MM.1S (cell line): Measurements from ENCODE around the gene BICD1.
A peak's percentile ranks its signal among the peaks of the same experiment; 100 is the strongest.

Experiments used
- DNase-seq: peaks from one replicate; pipeline ENCODE4 v3.0.0-alpha.2; 2015
- H2AFZ ChIP-seq: fragments of 300-600 bp; sonication (generic); 2 replicates; pipeline ENCODE4 v1.6.0; 2016; ENCODE audit warnings: antibody characterized with exemption, low read length
- H3F3A ChIP-seq: fragments of 300-600 bp; sonication (generic); 2 replicates; pipeline ENCODE4 v1.6.1; 2016; ENCODE audit warnings: mild to moderate bottlenecking, antibody characterized with exemption, low read length, moderate library complexity, mixed read lengths; ENCODE audit not compliant: insufficient read depth
- H3K27ac ChIP-seq: fragments of 300-600 bp; sonication (generic); 2 replicates; pipeline ENCODE4 v1.5.1; 2016; ENCODE audit warnings: mild to moderate bottlenecking, low read length
- H3K27me3 ChIP-seq: fragments of 300-600 bp; sonication (generic); replicated peaks from 2 replicates; pipeline ENCODE4 v1.6.0; 2016; ENCODE audit warnings: low read length; ENCODE audit not compliant: insufficient read depth
- H3K36me3 ChIP-seq: fragments of 300-600 bp; sonication (generic); replicated peaks from 2 replicates; pipeline ENCODE4 v1.6.1; 2016; ENCODE audit warnings: mild to moderate bottlenecking, low read length, mixed read lengths; ENCODE audit not compliant: insufficient read depth
- H3K4me1 ChIP-seq: fragments of 300-600 bp; sonication (generic); 2 replicates; pipeline ENCODE4 v1.6.1; 2016; ENCODE audit warnings: low read length, mixed read lengths
- H3K4me2 ChIP-seq: fragments of 300-600 bp; sonication (generic); 2 replicates; pipeline ENCODE4 v1.6.0; 2016; ENCODE audit warnings: low read depth, low read length
- H3K4me3 ChIP-seq: fragments of 300-600 bp; sonication (generic); 2 replicates; pipeline ENCODE4 v1.5.1; 2016; ENCODE audit warnings: low read length, mixed read lengths
- H3K79me2 ChIP-seq: fragments of 300-600 bp; sonication (generic); 2 replicates; pipeline ENCODE4 v1.6.1; 2016; ENCODE audit warnings: mixed run types, low read length, mixed read lengths
- H3K9ac ChIP-seq: fragments of 300-600 bp; sonication (generic); 2 replicates; pipeline ENCODE4 v1.6.1; 2016; ENCODE audit warnings: low read length, mixed read lengths
- H3K9me2 ChIP-seq: fragments of 300-600 bp; sonication (generic); replicated peaks from 2 replicates; pipeline ENCODE4 v1.6.1; 2016; ENCODE audit warnings: mild to moderate bottlenecking, low read length, mixed read lengths; ENCODE audit not compliant: insufficient read depth
- H3K9me3 ChIP-seq: fragments of 300-600 bp; sonication (generic); replicated peaks from 2 replicates; pipeline ENCODE4 v1.6.1; 2016; ENCODE audit warnings: mild to moderate bottlenecking, low read length, mixed read lengths; ENCODE audit not compliant: insufficient read depth
- H4K20me1 ChIP-seq: fragments of 300-600 bp; sonication (generic); 2 replicates; pipeline ENCODE4 v1.6.1; 2016; ENCODE audit warnings: mild to moderate bottlenecking, low read length, moderate library complexity, mixed read lengths; ENCODE audit not compliant: insufficient read depth
- CTCF ChIP-seq: fragments of 300-600 bp; sonication (generic); IDR thresholded peaks from 2 replicates; pipeline ENCODE4 v1.5.1; 2016; ENCODE audit warnings: antibody characterized with exemption, low read length, mixed read lengths
- EZH2 ChIP-seq: fragments of 300-600 bp; sonication (generic); optimal IDR thresholded peaks from 2 replicates; pipeline ENCODE3; 2017; ENCODE audit warnings: low read depth, mild to moderate bottlenecking, antibody characterized with exemption, low read length, mixed read lengths
- EZH2phosphoT487 ChIP-seq: fragments of 300-600 bp; sonication (generic); IDR thresholded peaks from 2 replicates; pipeline ENCODE4 v1.6.1; 2018; ENCODE audit warnings: antibody characterized with exemption, low read length

Gene BICD1

DNA sequence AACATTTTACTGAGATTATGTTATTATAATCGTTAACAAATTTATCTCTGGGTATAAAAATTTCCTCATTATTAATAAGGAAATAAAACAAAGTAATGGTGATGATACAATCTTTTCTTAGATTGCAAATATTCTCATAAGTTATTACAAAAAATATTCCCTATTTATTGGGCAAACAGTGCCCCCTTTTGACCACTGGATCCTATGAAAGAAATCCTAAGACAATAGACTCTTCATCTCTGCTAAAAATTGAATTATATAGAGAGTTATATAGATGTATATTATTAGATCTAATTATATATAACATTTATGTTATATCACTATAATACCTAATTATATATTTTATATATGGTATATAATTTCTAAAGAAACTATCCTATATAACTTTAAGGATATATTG, 198.5 kb downstream of the BICD1 start:
- Histone ChIP-seq H3K36me3 (no peaks in the 10 kb centered on the region), H3K4me2 (no peak overlapping the region), H3K9ac (no peak overlapping the region), H3K27ac (no peak overlapping the region), H3K9me3 (no peaks in the 10 kb centered on the region), H3K79me2 (no peaks in the 10 kb centered on the region), H3K4me1 (0 out of 2 replicates have a peak, but pooled peaks cover 3% of the 10 kb centered on the region), H3K9me2 (no peaks in the 10 kb centered on the region), H3K4me3 (no peak overlapping the region), H3K27me3 (no peaks in the 10 kb centered on the region), H3F3A (no peaks in the 10 kb centered on the region), H4K20me1 (no peaks in the 10 kb centered on the region), H2AFZ (no peak overlapping the region)
- DNase-seq: peak; percentile 58
- TF ChIP-seq EZH2 (no peak), CTCF (peak; percentile 45), EZH2phosphoT487 (no peak)

DNA sequence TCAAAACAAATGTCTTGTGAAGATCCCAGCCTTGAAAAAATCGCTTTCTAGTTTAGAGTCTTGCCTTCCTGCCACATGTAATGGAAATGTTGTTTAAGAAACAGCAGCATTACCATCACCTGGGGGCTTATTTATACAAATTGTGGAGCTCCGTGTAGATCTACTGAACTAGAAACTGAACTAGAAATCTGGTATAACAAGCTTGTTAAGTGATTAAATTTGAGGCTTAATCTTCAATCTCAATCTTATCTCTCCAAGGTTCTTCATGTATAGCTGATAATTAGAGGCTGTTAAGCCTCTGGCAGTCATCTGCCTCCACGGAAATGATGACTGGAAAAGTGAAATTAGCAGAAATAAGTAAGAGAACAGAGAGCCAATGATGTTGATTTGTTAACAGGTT, 200.7 kb downstream of the BICD1 start:
- Histone ChIP-seq H3K9ac (no peak overlapping the region), H3K27ac (no peak overlapping the region), H3F3A (no peaks in the 10 kb centered on the region), H3K9me3 (no peaks in the 10 kb centered on the region), H3K36me3 (no peaks in the 10 kb centered on the region), H3K79me2 (no peaks in the 10 kb centered on the region), H2AFZ (no peak overlapping the region), H4K20me1 (no peaks in the 10 kb centered on the region), H3K27me3 (no peaks in the 10 kb centered on the region), H3K9me2 (no peaks in the 10 kb centered on the region), H3K4me2 (no peak overlapping the region), H3K4me3 (no peak overlapping the region), H3K4me1 (0 out of 2 replicates have a peak, but pooled peaks cover 3% of the 10 kb centered on the region)
- DNase-seq: no peak
- no peak for TF ChIP-seq EZH2phosphoT487

GRCh38 chr12:32309811-32310736, 203.4 kb downstream of the BICD1 start:
- no peaks in the 10 kb centered on the region for H3K9me3 ChIP-seq

More at GRCh38 chr12:32309811-32310736, 203.4 kb downstream of the BICD1 start:
- no peak for DNase-seq
- Histone ChIP-seq H3K27ac (no peak overlapping the region), H3K27me3 (no peaks in the 10 kb centered on the region), H3K9me2 (no peaks in the 10 kb centered on the region), H3K9ac (no peak overlapping the region), H3K4me2 (no peak overlapping the region), H3K36me3 (no peaks in the 10 kb centered on the region), H3K4me1 (no peaks in the 10 kb centered on the region), H2AFZ (no peak overlapping the region), H3K4me3 (no peak overlapping the region), H3F3A (no peaks in the 10 kb centered on the region), H3K79me2 (no peaks in the 10 kb centered on the region), H4K20me1 (no peaks in the 10 kb centered on the region)
- TF ChIP-seq EZH2phosphoT487 (no peak), CTCF (no peak), EZH2 (no peak)
